Coronary artery (tissue), 2 donors: ENCODE measurements around the gene ZNF770.
"Not testable (repeated sequence)": the region's sequence is repeated elsewhere in the genome, so short reads cannot be mapped to it uniquely, and the experiment has no call there.

Experiments used
- DNase-seq: peaks from one replicate; pipeline ENCODE4 v3.0.0-alpha.2; 2017; ENCODE audit warnings: low spot score
- H3K27ac ChIP-seq, 2 donors: fragments of 200-600 bp; sonication (generic); one replicate each; pipeline ENCODE4 v1.5.1; 2016 to 2019
- H3K4me3 ChIP-seq: fragments of 200-600 bp; sonication (generic); 2 replicates; pipeline ENCODE4 v1.5.1; 2016; ENCODE audit warnings: mild to moderate bottlenecking, moderate library complexity
- CTCF ChIP-seq: fragments of 200-600 bp; sonication (generic); IDR thresholded peaks from one replicate; pipeline ENCODE4 v1.5.1; 2019; ENCODE audit warnings: antibody characterized with exemption

Gene ZNF770

DNA sequence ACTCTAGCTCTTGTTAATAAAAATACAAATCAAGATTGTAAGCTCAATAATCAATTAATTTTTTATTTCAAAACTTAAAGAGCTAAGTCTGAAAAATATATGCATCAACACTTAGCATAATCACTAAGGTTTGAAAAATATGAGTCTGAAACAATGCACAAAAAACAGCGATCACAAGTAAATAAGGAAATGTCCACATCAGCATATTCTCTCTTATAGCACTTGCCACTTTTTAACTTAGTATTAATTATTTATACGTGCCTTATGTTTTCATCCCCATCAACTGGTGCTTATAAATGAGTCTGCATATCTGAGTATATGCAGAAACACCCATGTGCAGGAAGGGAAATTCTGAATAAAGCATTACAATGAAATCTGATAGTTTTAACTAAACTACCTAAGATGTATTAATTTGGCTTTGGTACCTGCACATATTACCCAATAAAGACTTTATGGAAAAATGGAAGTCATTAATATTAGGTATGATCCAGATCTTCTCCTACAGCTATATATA lies 46.8 kb downstream of the ZNF770 start:
- DNase-seq = no peak
- TF ChIP-seq CTCF = no peak

DNA sequence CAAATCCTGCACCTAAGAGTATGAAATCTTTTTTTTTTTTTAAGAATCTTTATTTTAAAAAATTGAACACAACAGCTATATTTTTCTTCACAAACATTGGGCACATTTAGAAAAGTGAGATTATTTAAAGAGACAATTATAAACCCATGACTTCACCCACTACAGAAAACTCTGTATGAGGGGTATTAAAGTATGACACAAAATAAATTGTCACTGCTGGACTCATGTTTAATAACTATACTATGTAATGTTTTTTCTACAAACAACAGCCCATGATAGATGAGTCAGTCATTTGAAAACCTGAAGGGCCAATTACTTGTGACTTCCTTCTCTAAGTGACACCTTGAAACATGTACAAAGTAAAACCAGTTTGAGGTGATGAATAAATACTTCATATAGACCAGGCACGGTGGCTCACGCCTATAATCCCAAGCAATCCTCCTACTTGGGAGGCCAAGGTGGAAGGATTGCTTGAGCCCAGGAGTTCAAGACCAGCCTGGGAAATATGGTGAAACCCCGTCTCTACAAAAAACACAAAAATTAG lies 54.6 kb downstream of the ZNF770 start:
- TF ChIP-seq CTCF = no peak
- no peak for DNase-seq
- Histone ChIP-seq H3K4me3 (no peak overlapping the region), H3K27ac (no peak overlapping the region)

More for the DNA sequence above, 46.8 kb downstream of the ZNF770 start:
- no peak overlapping the region for H3K27ac ChIP-seq
- no peak overlapping the region for H3K4me3 ChIP-seq

DNA sequence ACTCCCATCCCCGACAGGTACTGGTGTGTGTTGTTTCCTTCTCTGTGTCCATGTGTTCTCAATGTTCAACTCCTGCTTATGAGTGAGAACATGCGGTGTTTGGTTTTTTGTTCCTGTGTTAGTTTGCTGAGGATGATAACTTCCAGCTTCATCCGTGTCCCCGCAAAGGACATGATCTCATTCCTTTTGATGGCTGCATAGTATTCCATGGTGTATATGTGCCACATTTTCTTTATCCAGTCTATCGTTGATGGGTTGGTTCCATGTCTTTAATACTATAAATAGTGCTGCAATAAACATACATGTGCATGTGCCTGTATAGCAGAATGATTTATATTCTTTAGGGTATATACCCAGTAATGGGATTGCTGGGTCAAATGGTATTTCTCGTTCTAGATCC lies 59.7 kb downstream of the ZNF770 start:
- H3K27ac ChIP-seq, H3K4me3 ChIP-seq, DNase-seq: not testable (repeated sequence)
